Measurements from ENCODE around the gene AK4.

AK4 gene

DNA sequence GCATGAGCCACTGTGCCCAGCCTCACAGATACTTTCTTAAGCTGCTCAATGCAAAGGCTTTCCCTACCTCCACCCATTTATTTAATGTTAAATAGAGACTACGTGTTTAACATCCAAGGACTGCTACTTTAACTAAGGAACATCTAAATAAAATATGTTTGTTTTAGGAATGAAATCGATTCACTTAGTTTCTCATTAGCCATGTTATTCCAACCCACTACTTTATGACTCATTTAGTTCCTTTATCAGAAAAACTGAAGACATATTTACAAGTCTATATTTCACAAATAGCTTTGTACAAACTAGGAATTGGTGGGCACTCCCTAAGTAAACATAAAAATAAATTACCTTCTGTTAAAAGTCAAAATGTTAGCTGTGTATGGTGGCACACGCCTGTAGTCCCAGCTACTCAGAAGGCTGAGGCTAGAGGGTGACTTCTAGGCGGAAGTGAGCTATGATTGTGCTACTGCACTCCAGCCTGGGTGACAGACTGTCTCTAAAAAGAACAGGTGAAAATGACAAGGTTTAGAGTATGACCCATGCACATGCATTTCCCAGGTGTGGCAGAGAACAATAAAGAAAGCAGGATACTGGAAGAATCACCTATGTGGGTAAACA lies 39.9 kb upstream of the AK4 start:
- H3F3A ChIP-seq (ENCODE audit: insufficient read depth), result no peaks in the 10 kb centered on the region
- H3K79me2 ChIP-seq (ENCODE audit: insufficient read depth, low read length), result no peaks in the 10 kb centered on the region
- no peak overlapping the region for H3K4me3 ChIP-seq (ENCODE audit: insufficient read depth, low read length, poor library complexity, severe bottlenecking)
- no peaks in the 10 kb centered on the region for H3K36me3 ChIP-seq (ENCODE audit: low read length)
- no peaks in the 10 kb centered on the region for H3K27me3 ChIP-seq (ENCODE audit: low read length)
- no peak overlapping the region for H3K4me2 ChIP-seq (ENCODE audit: low read depth, low read length, poor library complexity, severe bottlenecking)
- no peak for TF ChIP-seq EZH2phosphoT487 (conservative IDR thresholded peaks at IDR 0.05; ENCODE audit: low read length)
- TF ChIP-seq, protein P1, sequence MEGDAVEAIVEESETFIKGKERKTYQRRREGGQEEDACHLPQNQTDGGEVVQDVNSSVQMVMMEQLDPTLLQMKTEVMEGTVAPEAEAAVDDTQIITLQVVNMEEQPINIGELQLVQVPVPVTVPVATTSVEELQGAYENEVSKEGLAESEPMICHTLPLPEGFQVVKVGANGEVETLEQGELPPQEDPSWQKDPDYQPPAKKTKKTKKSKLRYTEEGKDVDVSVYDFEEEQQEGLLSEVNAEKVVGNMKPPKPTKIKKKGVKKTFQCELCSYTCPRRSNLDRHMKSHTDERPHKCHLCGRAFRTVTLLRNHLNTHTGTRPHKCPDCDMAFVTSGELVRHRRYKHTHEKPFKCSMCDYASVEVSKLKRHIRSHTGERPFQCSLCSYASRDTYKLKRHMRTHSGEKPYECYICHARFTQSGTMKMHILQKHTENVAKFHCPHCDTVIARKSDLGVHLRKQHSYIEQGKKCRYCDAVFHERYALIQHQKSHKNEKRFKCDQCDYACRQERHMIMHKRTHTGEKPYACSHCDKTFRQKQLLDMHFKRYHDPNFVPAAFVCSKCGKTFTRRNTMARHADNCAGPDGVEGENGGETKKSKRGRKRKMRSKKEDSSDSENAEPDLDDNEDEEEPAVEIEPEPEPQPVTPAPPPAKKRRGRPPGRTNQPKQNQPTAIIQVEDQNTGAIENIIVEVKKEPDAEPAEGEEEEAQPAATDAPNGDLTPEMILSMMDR (IDR thresholded peaks at IDR 0.05; ENCODE audit: insufficient read depth, low read length, poor library complexity, severe bottlenecking), result no peak
- H4K20me1 ChIP-seq (ENCODE audit: low read depth, low read length), result no peaks in the 10 kb centered on the region
- H3K9ac ChIP-seq (ENCODE audit: low read length), result no peak overlapping the region
- H3K9me3 ChIP-seq (ENCODE audit: insufficient read depth, low read length), result no peaks in the 10 kb centered on the region
- H3K9me2 ChIP-seq (replicated peaks; ENCODE audit: insufficient read depth, low read length), result no peaks in the 10 kb centered on the region
- no peak overlapping the region for H3K27ac ChIP-seq (ENCODE audit: low read depth, low read length)
- H2AFZ ChIP-seq (ENCODE audit: low read depth, low read length, severe bottlenecking), result no peak overlapping the region

DNA sequence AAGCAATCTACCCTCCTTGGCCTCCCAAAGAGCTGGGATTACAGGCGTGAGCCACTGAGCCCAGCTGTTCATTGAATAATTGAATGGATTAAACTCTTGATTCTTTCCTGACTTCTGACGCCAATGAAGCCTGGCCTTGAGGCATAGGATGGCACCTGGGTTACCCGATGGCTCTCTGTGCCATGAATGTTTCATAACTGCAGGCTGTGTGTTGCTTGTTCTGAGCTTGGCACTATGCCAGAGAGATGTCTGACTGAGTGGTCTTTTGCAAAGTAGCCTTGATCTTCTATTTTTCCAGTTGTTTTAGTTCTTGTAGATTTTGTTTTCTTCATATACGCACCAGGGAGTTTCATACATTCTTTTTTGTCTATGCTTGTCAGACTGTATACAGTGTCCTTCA lies 38.5 kb upstream of the AK4 start:
- H4K20me1 ChIP-seq (ENCODE audit: low read depth, low read length), result no peaks in the 10 kb centered on the region
- H3K4me3 ChIP-seq (ENCODE audit: insufficient read depth, low read length, poor library complexity, severe bottlenecking), result no peak overlapping the region
- no peak overlapping the region for H3K4me2 ChIP-seq (ENCODE audit: low read depth, low read length, poor library complexity, severe bottlenecking)
- no peak overlapping the region for H3K9ac ChIP-seq (ENCODE audit: low read length)
- no peak overlapping the region for H3K27ac ChIP-seq (ENCODE audit: low read depth, low read length)
- no peaks in the 10 kb centered on the region for H3K9me2 ChIP-seq (replicated peaks; ENCODE audit: insufficient read depth, low read length)
- H3F3A ChIP-seq (ENCODE audit: insufficient read depth), result no peaks in the 10 kb centered on the region
- no peaks in the 10 kb centered on the region for H3K9me3 ChIP-seq (ENCODE audit: insufficient read depth, low read length)
- TF ChIP-seq EZH2phosphoT487 (conservative IDR thresholded peaks at IDR 0.05; ENCODE audit: low read length), result no peak
- TF ChIP-seq, protein P1 (IDR thresholded peaks at IDR 0.05; ENCODE audit: insufficient read depth, low read length, poor library complexity, severe bottlenecking), result no peak
- H2AFZ ChIP-seq (ENCODE audit: low read depth, low read length, severe bottlenecking), result no peak overlapping the region
- no peaks in the 10 kb centered on the region for H3K27me3 ChIP-seq (ENCODE audit: low read length)
- H3K79me2 ChIP-seq (ENCODE audit: insufficient read depth, low read length), result no peaks in the 10 kb centered on the region
- no peaks in the 10 kb centered on the region for H3K36me3 ChIP-seq (ENCODE audit: low read length)

DNA sequence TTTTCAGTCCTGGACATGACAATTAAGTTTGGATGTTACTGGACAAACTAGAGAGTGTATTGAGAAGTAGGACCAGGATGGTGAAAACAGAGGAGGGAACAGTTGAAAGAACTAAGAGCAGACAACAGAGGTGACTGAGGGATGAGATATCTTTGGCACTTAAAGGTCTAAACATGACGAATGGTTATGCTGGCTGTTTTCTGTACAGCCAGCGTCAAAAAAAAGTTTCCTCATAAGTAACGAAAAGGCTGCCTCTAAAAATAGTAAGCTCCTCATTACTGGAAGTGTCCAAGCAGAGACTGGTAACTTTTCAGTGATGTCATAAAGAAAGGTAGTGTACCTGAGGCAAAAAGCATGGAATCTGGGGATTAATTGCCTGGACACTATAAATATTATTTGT lies 35.2 kb upstream of the AK4 start:
- Histone ChIP-seq H3K36me3 (ENCODE audit: low read length) (no peaks in the 10 kb centered on the region), H2AFZ (ENCODE audit: low read depth, low read length, severe bottlenecking) (no peak overlapping the region), H3K9me2 (replicated peaks; ENCODE audit: insufficient read depth, low read length) (no peaks in the 10 kb centered on the region), H3K4me3 (ENCODE audit: insufficient read depth, low read length, poor library complexity, severe bottlenecking) (no peak overlapping the region), H3K27ac (ENCODE audit: low read depth, low read length) (no peak overlapping the region), H3K79me2 (ENCODE audit: insufficient read depth, low read length) (no peaks in the 10 kb centered on the region), H3K27me3 (ENCODE audit: low read length) (no peaks in the 10 kb centered on the region), H3K9ac (ENCODE audit: low read length) (no peak overlapping the region), H4K20me1 (ENCODE audit: low read depth, low read length) (no peaks in the 10 kb centered on the region), H3K4me2 (ENCODE audit: low read depth, low read length, poor library complexity, severe bottlenecking) (no peak overlapping the region), H3K9me3 (ENCODE audit: insufficient read depth, low read length) (no peaks in the 10 kb centered on the region), H3F3A (ENCODE audit: insufficient read depth) (no peaks in the 10 kb centered on the region)
- no peak for TF ChIP-seq EZH2phosphoT487 (conservative IDR thresholded peaks at IDR 0.05; ENCODE audit: low read length)
- TF ChIP-seq, protein P1 (IDR thresholded peaks at IDR 0.05; ENCODE audit: insufficient read depth, low read length, poor library complexity, severe bottlenecking), result no peak

Data from SU-DHL-6 (cell line).